IMR-90 (cell line): ENCODE data around the gene TSTD2. TPM values are rescaled to one million over a fixed set of nuclear protein-coding genes. Genes with fewer than 3 reads are reported as not detected.

ENCODE experiments used
- ATAC-seq: fragments of 200-7000 bp; cut with Tn5 transposase; 2 replicates; pipeline ENCODE4 v1.9.1; 2020; ENCODE audit warnings: low read depth, mild to moderate bottlenecking, moderate library complexity
- BruUV-seq: library from RNA; stranded (reverse); fragments of 400-500 nt; replicated peaks from 2 replicates; lab custom pipeline; 2021; lab: Mats Ljungman, UMichigan
- CTCF ChIA-PET: fragments of 300-600 bp; formaldehyde crosslinking; extraction: SDS; loops from one replicate; lab custom pipeline; 2021; ENCODE audit warnings: antibody characterized with exemption; lab: Yijun Ruan, JAX
- POLR2A ChIA-PET: fragments of 300-600 bp; sonication (Branson Sonifier 250); formaldehyde crosslinking; loops from one replicate; lab custom pipeline; 2022; ENCODE audit warnings: antibody characterized with exemption; ENCODE audit not compliant: unreplicated experiment; lab: Charles Lee
- DNase-seq: peaks from one replicate; pipeline ENCODE4 v3.0.0; 2013
- H2AFZ ChIP-seq: replicated peaks from 2 replicates; pipeline ENCODE3; 2013; ENCODE audit warnings: low read length, mild to moderate bottlenecking; ENCODE audit not compliant: poor library complexity
- H2AK5ac ChIP-seq: 2 replicates; pipeline ENCODE4 v1.6.1; 2013; ENCODE audit warnings: low read depth, low read length, inconsistent platforms
- H2AK9ac ChIP-seq: replicated peaks from 2 replicates; pipeline ENCODE3; 2013; ENCODE audit warnings: mild to moderate bottlenecking, low read depth, low read length, moderate library complexity; ENCODE audit not compliant: poor library complexity
- H2BK120ac ChIP-seq: 2 replicates; pipeline ENCODE4 v1.6.1; 2013; ENCODE audit warnings: low read depth, low read length, inconsistent platforms
- H2BK15ac ChIP-seq: 3 replicates; pipeline ENCODE4 v1.6.1; 2013; ENCODE audit warnings: low read depth, low read length, inconsistent platforms
- H2BK20ac ChIP-seq: 2 replicates; pipeline ENCODE4 v1.6.1; 2013; ENCODE audit warnings: low read depth, mild to moderate bottlenecking, inconsistent platforms, low read length, moderate library complexity
- H2BK5ac ChIP-seq: 2 replicates; pipeline ENCODE4 v1.6.1; 2013; ENCODE audit warnings: mild to moderate bottlenecking, low read depth, low read length, inconsistent platforms; ENCODE audit not compliant: poor library complexity, severe bottlenecking
- H3K14ac ChIP-seq: replicated peaks from 2 replicates; pipeline ENCODE4 v1.6.1; 2013; ENCODE audit warnings: low read depth, low read length, inconsistent platforms
- H3K18ac ChIP-seq: 2 replicates; pipeline ENCODE4 v1.6.1; 2013; ENCODE audit warnings: low read depth, low read length, control low read depth
- H3K23ac ChIP-seq: 2 replicates; pipeline ENCODE4 v1.6.1; 2013; ENCODE audit warnings: low read depth, low read length, inconsistent platforms
- H3K27ac ChIP-seq: 2 replicates; pipeline ENCODE4 v1.5.1; 2013; ENCODE audit warnings: mild to moderate bottlenecking, control low read depth, low read length; ENCODE audit not compliant: insufficient read depth
- H3K27me3 ChIP-seq: 2 replicates; pipeline ENCODE4 v1.6.1; 2013; ENCODE audit warnings: low read length; ENCODE audit not compliant: control insufficient read depth, insufficient read depth
- H3K36me3 ChIP-seq: 2 replicates; pipeline ENCODE4 v1.6.1; 2013; ENCODE audit warnings: low read length, mixed read lengths; ENCODE audit not compliant: control insufficient read depth, insufficient read depth
- H3K4ac ChIP-seq: 2 replicates; pipeline ENCODE4 v1.6.1; 2013; ENCODE audit warnings: low read depth, low read length, inconsistent platforms
- H3K4me1 ChIP-seq: 2 replicates; pipeline ENCODE4 v1.6.1; 2013; ENCODE audit warnings: low read length, mixed read lengths; ENCODE audit not compliant: control insufficient read depth, insufficient read depth
- H3K4me2 ChIP-seq: 2 replicates; pipeline ENCODE4 v1.6.1; 2013; ENCODE audit warnings: low read depth, mild to moderate bottlenecking, control low read depth, low read length, moderate library complexity
- H3K4me3 ChIP-seq: 2 replicates; pipeline ENCODE4 v1.5.1; 2013; ENCODE audit warnings: low read depth, mild to moderate bottlenecking, control low read depth, low read length, moderate library complexity; ENCODE audit not compliant: insufficient read depth
- H3K56ac ChIP-seq: 2 replicates; pipeline ENCODE4 v1.6.1; 2013; ENCODE audit warnings: low read length, inconsistent platforms; ENCODE audit not compliant: insufficient read depth; ENCODE audit errors: extremely low read depth
- H3K79me1 ChIP-seq, 2 experiments: 2 replicates each; pipeline ENCODE4 v1.6.1; 2013; ENCODE audit warnings: low read length in 2 of 2, inconsistent platforms in 1 of 2, low read depth in 1 of 2
- H3K9ac ChIP-seq: 2 replicates; pipeline ENCODE4 v1.6.1; 2013; ENCODE audit warnings: low read depth, low read length, control low read depth
- H3K9me1 ChIP-seq: 2 replicates; pipeline ENCODE4 v1.6.1; 2013; ENCODE audit warnings: low read length, inconsistent platforms; ENCODE audit not compliant: insufficient read depth
- H3K9me3 ChIP-seq: 2 replicates; pipeline ENCODE4 v1.6.1; 2013; ENCODE audit warnings: low read length; ENCODE audit not compliant: control insufficient read depth, insufficient read depth
- H4K20me1 ChIP-seq: 2 replicates; pipeline ENCODE4 v1.6.1; 2013; ENCODE audit warnings: low read length, inconsistent platforms; ENCODE audit not compliant: insufficient read depth
- H4K5ac ChIP-seq: 2 replicates; pipeline ENCODE4 v1.6.1; 2013; ENCODE audit warnings: mild to moderate bottlenecking, low read depth, low read length, control low read depth
- H4K8ac ChIP-seq, 2 experiments: 2 replicates each; pipeline ENCODE4 v1.6.1; 2013; ENCODE audit warnings: low read depth in 2 of 2, low read length in 2 of 2, control low read depth in 1 of 2, inconsistent platforms in 1 of 2
- H4K91ac ChIP-seq: 2 replicates; pipeline ENCODE4 v1.6.1; 2013; ENCODE audit warnings: low read depth, low read length, inconsistent platforms; ENCODE audit not compliant: insufficient read depth
- BHLHE40 ChIP-seq: fragments of 150-350 bp; IDR thresholded peaks from 2 replicates; pipeline ENCODE4 v1.6.1; 2016; ENCODE audit warnings: mild to moderate bottlenecking, low read depth, low read length
- CHD1 ChIP-seq: IDR thresholded peaks from 2 replicates; pipeline ENCODE4 v1.6.1; 2012; ENCODE audit warnings: low read depth, low read length, improper control_type of control experiment
- CTCF ChIP-seq: conservative IDR thresholded peaks from 2 replicates; pipeline ENCODE4 v1.5.1; 2012; ENCODE audit warnings: mild to moderate bottlenecking, low read depth, low read length, improper control_type of control experiment
- FOS ChIP-seq: fragments of 150-350 bp; IDR thresholded peaks from 2 replicates; pipeline ENCODE4 v1.6.1; 2016; ENCODE audit warnings: low read depth, low read length
- MAFK ChIP-seq: IDR thresholded peaks from 2 replicates; pipeline ENCODE4 v1.6.1; 2012; ENCODE audit warnings: low read depth, low read length, improper control_type of control experiment
- MAZ ChIP-seq: IDR thresholded peaks from 2 replicates; pipeline ENCODE4 v1.6.1; 2012; ENCODE audit warnings: low read depth, mild to moderate bottlenecking, low read length, improper control_type of control experiment, moderate library complexity, borderline replicate concordance
- NFE2L2 ChIP-seq: fragments of 150-350 bp; IDR thresholded peaks from 2 replicates; pipeline ENCODE4 v1.6.1; 2016; ENCODE audit warnings: low read depth, mild to moderate bottlenecking, low read length
- POLR2A ChIP-seq: IDR thresholded peaks from 2 replicates; pipeline ENCODE4 v1.6.1; 2012; ENCODE audit warnings: mild to moderate bottlenecking, low read depth, low read length
- RAD21 ChIP-seq: IDR thresholded peaks from 2 replicates; pipeline ENCODE4 v1.6.1; 2012; ENCODE audit warnings: low read length, improper control_type of control experiment
- RCOR1 ChIP-seq: IDR thresholded peaks from 2 replicates; pipeline ENCODE4 v1.6.1; 2012; ENCODE audit warnings: mild to moderate bottlenecking, low read length, improper control_type of control experiment; ENCODE audit not compliant: insufficient replicate concordance
- RFX5 ChIP-seq: IDR thresholded peaks from 2 replicates; pipeline ENCODE4 v1.8.0; 2012; ENCODE audit warnings: low read depth, mild to moderate bottlenecking, low read length, moderate library complexity
- USF2 ChIP-seq: fragments of 150-350 bp; IDR thresholded peaks from 2 replicates; pipeline ENCODE4 v1.6.1; 2017; ENCODE audit warnings: mild to moderate bottlenecking, antibody characterized with exemption, low read length, low read depth
- WGBS, 2 experiments: methylation state at CpG; one replicate each; pipeline versions ENCODE4 v1.1.5 to v1.1.7; 2013; ENCODE audit warnings: missing lambda C conversion rate in 2 of 2; ENCODE audit not compliant: insufficient read length in 1 of 2; ENCODE audit errors: extremely low coverage in 2 of 2; 5-methylcytosine and 5-hydroxymethylcytosine counted together
- dilution Hi-C: fragments of 300-500 bp; cut with HindIII; formaldehyde crosslinking; loops from one replicate; pipeline ENCODE4 v1.14.3; 2018; ENCODE audit warnings: low sequenced_read_pairs; ENCODE audit not compliant: unreplicated experiment
- in situ Hi-C: fragments of 300-500 bp; cut with MboI; formaldehyde crosslinking; loops from 3 replicates; pipeline ENCODE4 v1.14.3; 2019; ENCODE audit warnings: low sequenced_read_pairs, inconsistent platforms, mixed read lengths
- intact Hi-C: fragments of 100-400 bp; cut with micrococcal nuclease; formaldehyde crosslinking; loops from 2 replicates; pipeline ENCODE4 v1.10.0; 2022
- polyA plus RNA-seq, 3 experiments: library from polyadenylated mRNA; depleted of rRNA; stranded (reverse); fragments of >200 nt; gene quantifications; 2 replicates each; pipeline ENCODE4 v1.2.3, GENCODE V29; 2012; ENCODE audit warnings: low replicate concordance in 1 of 3
- total RNA-seq: library from RNA; depleted of rRNA; stranded (reverse); fragments of >200 nt; gene quantifications from 2 replicates; pipeline ENCODE4 v1.2.3, GENCODE V29; 2012

TSTD2 gene
- total and polyA plus RNA-seq, 2 of the 4 experiments (the other 2 are of a cell fraction), result 11.2 to 16.3 TPM

GRCh38 chr9:97623946-97624345 is 9.2 kb downstream of the TSTD2 start:
- no peak overlapping the region for H2BK120ac ChIP-seq
- H4K91ac ChIP-seq, result no peak overlapping the region
- H4K8ac ChIP-seq, result no peak overlapping the region
- WGBS, 2 experiments, result no CpG with 5 or more reads among the region's 1 CpG
- H3K4ac ChIP-seq, result no peak overlapping the region
- no peak overlapping the region for H3K14ac ChIP-seq
- H3K27ac ChIP-seq, result no peak overlapping the region
- ChIA-PET CTCF (interaction anchor here (2.4 kb wide), 1 partner anchor 9 kb away, joined by 8 read pairs; no protein-coding TSS in a partner anchor), POLR2A (no interaction called here)
- no TSS peak for BruUV-seq
- no peaks in the 10 kb centered on the region; the same call in 1 of the 2 replicates for H4K20me1 ChIP-seq
- H3K9me3 ChIP-seq, result no peaks in the 10 kb centered on the region
- DNase-seq (no peak), ATAC-seq (no peak)
- TF ChIP-seq FOS, result no peak
- no peak for TF ChIP-seq BHLHE40
- no peak for TF ChIP-seq RFX5
- no peak for TF ChIP-seq MAZ
- TF ChIP-seq CHD1, result no peak
- TF ChIP-seq RCOR1, result no peak
- TF ChIP-seq POLR2A, result no peak
- TF ChIP-seq NFE2L2, result no peak
- no peak for TF ChIP-seq MAFK
- TF ChIP-seq RAD21, result no peak
- no peak for TF ChIP-seq USF2
- no peak for TF ChIP-seq CTCF
- no peak overlapping the region for H2AK5ac ChIP-seq
- H3K56ac ChIP-seq, result no peak overlapping the region
- H2AK9ac ChIP-seq, result no peak overlapping the region
- no peak overlapping the region for H3K18ac ChIP-seq
- no peak overlapping the region for H2BK20ac ChIP-seq
- H3K27me3 ChIP-seq, result no peaks in the 10 kb centered on the region
- peaks cover 14% of the 10 kb centered on the region for H3K36me3 ChIP-seq
- no peak overlapping the region for H4K5ac ChIP-seq
- H3K4me2 ChIP-seq, result no peak overlapping the region
- dilution Hi-C loops, result no loop called here
- no peak overlapping the region for H2BK15ac ChIP-seq
- intact Hi-C loops, result no loop called here
- H3K4me1 ChIP-seq, result peaks cover 4% of the 10 kb centered on the region
- H2AFZ ChIP-seq, result no peak overlapping the region
- no peak overlapping the region for H3K23ac ChIP-seq
- peaks cover 6% of the 10 kb centered on the region for H3K9me1 ChIP-seq
- H3K4me3 ChIP-seq, result no peak overlapping the region
- H3K9ac ChIP-seq, result no peak overlapping the region
- no peak overlapping the region for H2BK5ac ChIP-seq
- in situ Hi-C loops, result no loop called here
- peaks cover 16 to 28% of the 10 kb centered on the region in 2 experiments for H3K79me1 ChIP-seq
